GM21515 (cell line): ENCODE measurements around the gene CRADD.
"Not testable (repeated sequence)": the region's sequence is repeated elsewhere in the genome, so short reads cannot be mapped to it uniquely, and the experiment has no call there.

Source experiments
- ATAC-seq: cut with Tn5 transposase; IDR thresholded peaks from one replicate; pipeline ENCODE4 v1.9.1; 2021; ENCODE audit not compliant: unreplicated experiment

Gene CRADD

DNA sequence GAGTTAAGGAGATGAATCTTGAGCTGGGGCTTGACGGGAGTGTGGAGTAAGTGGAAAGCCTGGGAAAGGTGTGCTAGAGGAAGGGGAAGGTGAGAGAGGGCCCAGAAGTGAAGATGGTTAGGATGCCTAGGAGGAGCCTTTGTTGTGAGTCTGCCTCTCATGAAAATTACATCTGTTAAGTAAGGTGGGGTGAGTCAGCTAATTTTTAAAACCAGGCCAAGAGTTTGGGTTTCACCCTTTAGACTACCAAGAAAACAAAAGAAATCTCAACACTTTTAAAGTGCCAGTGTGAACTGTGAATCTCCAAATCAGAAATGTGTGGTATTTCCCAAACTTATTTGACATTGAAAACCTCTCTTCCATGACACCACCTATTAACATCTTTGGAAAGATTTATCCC, 185.2 kb downstream of the CRADD start:
- no peak for ATAC-seq

DNA sequence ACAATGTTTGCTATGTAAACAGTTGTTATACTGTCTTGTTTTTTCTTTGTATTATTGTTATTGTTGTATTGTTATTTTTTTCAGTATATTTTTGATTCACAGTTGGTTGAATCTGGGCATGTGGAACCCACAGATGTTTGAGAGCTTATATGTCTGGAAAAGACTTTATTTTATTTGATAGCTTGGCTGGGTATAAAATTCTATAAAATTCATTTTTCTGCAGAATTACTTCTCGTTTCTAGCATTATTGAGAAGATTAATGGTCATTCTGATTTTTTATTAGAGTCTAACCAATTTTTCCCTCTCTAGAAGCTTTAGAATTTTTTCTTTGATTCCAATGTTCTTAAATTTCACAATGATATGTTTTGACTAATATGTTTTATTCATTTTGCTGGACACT, 188.6 kb downstream of the CRADD start:
- ATAC-seq = no peak

DNA sequence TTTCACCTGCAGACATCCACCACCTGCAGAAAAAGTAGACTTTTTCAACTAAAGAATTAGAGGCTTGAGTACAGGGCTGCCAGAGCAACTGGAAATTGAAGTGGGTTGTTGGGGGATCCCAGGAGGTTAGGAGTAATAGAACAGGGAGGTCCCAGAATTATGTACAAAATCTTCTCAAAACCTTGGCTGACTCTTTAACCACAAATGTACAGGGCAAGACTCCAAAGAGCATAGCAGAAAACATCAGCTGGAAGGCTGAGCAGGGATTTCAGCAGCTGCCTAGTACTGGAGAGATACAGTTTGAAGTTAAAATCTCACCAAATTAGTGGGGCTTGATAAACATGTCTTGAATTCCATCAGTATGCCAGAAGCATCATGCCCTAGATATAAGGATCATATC, 191.6 kb downstream of the CRADD start:
- no peak for ATAC-seq

DNA sequence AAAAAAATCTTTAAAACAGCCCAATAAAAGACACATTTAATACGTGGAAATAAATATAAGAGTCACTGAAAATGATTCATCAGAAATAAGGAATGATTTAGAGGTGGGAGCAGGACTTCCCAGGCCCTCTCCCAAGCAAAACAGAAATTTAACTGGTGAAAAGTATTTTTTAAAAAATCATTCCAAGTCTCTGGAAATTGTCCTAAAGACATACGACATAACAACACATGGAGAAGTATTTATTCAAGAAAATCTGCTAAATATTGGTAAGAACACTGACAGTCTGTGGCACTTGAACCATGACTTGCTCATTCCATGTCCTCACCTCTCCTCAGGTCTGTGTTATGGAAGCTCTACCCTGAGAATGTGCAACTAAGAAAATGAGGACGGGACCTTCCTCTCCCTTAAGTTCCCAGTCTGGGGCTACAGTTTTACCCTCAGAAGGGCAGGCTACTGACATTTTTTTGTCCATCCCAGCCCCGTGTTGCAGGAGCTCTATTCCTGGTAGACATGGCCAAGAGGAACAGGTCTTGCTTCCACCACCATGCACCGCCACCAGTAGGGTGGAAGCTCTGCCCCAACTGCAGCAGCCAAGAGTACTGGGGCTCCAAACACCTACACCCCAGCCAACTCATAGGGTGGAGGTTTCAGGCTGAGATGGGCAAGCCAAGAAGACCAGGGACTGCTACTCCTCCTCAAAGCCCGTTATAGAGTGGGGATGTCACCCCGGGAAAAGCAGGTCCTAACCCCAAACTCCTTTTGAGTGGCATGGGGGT, 193.0 kb downstream of the CRADD start:
- ATAC-seq = no peak

DNA sequence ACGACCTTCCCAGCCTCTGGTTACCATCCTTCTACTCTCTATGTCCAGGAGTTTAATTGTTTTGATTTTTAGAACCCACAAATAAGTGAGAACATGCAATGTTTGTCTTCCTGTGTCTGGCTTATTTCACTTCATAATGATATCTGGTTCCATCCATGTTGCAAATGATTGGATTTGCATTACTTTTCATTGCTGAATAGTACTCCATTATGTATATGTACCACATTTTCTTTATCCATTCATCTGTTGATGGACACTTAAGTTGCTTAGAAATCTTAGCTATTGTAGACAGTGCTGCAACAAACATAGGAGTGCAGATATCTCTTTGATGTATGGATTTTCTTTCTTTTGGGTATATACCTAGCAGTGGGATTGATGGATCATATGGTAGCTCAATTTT, 194.4 kb downstream of the CRADD start:
- ATAC-seq = not testable (repeated sequence)

DNA sequence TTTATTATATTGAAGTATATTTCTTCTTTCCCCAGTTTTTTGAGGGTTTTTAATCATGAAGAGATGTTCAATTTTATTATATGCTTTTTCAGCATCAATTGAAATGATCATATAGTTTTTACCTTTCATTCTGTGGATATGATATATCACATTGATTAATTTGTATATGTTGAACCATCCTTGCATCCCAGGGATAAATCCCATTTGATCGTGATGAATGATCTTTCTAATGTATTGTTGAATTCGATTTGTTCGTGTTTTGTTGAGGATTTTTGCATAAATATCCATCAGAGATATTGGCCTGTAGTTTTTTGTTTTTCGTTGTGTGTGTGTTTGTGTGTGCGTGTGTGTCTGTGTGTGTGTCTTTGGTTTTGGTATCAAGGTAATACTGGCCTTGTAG, 196.4 kb downstream of the CRADD start:
- ATAC-seq = no peak

DNA sequence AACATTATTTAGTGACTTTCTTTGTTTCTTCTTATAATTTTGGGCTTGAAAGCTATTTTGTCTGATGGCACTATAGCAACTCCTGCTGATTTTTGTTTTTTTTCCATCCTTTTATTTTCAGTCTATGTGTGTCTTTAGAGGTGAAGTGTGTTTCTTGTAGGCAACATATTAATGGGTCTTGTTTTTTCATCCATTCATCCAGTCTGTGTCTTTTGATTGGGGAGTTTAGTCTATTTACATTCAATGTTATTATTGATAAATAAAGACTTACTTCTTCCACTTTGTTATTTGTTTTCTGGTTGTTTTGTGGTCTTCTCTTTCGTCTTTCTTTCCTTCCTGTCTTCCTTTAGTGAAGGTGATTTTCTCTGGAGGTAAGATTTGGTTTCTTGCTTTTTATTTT, 198.0 kb downstream of the CRADD start:
- ATAC-seq = no peak

DNA sequence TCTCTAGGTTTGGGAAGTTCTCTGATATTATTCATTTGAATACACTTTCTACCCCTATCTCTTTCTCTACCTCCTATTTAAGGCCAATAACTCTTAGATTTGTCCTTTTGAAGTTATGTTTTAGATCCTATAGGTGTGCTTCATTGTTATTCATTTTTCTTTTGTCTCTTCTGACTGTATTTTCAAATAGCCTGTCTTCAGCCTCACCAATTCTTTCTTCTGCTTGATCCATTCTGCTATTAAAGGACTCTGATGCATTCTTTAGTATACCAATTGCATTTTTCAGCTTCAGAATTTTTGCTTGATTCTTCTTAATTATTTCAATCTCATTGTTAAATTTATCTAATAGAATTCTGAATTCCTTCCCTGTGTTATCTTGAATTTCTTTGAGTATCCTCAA, 199.2 kb downstream of the CRADD start:
- no peak for ATAC-seq

DNA sequence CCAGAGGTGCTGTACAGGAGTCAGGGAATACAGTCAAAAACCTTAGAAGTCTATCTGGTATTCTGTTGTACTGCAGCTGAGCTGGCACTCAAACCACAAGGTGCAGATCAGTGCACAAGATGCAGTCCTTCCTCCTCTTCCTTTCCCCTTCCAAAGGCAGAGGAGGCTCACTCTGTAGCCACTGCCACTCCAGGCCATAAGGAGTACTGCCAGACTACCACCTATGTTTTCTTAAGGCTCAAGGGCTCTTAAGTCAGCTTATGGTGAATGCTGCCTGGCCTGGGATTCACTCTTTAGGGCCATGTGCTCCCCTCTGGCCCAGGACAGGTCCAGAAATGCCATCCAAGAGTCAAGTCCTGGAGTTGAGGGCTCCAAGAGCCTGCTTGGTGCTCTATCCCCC, 200.3 kb downstream of the CRADD start:
- ATAC-seq = no peak

DNA sequence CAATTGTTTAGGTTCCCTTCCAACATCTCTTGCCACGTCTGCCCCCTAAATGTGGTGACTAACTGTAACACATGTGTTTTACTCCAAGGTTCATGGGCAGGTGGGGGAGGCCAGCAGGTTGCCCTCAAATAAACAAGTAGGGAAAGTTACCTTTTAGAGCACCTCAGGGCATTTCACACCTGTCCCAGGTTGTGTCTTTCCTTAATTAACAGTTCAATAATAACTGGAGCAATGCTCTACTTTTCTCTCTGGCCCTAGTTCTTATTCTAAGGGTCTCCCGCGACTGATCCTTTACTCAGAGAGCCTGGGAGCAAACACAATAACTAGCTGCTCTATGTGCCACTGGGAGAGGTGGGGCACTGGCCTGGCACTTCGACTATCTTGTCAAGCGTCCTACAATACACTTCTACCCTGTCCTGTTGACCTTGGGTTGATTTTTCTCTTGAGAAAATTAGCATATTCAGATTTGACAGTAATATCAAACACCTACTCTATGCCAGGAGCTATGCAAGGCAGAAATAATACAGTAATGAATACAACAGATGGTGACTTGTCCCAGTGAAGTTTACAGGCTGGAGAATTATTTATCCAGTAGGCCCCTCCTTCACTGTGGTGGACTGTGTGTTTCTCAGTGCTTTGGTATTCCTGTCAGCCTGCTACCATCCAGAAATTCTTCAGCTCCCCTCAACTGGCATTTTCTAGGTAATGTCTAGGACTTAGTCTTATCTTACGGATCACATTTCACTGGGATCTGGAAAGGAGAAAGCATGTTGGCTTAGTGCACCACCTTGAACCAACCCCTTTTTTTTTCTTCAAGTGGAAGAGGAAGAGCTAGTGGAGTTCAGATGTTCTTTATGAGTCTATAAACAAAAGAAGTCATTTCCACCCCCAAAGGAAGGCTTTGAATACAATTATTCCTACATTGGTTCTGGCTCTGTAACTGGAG, 202.6 kb downstream of the CRADD start:
- ATAC-seq = no peak

DNA sequence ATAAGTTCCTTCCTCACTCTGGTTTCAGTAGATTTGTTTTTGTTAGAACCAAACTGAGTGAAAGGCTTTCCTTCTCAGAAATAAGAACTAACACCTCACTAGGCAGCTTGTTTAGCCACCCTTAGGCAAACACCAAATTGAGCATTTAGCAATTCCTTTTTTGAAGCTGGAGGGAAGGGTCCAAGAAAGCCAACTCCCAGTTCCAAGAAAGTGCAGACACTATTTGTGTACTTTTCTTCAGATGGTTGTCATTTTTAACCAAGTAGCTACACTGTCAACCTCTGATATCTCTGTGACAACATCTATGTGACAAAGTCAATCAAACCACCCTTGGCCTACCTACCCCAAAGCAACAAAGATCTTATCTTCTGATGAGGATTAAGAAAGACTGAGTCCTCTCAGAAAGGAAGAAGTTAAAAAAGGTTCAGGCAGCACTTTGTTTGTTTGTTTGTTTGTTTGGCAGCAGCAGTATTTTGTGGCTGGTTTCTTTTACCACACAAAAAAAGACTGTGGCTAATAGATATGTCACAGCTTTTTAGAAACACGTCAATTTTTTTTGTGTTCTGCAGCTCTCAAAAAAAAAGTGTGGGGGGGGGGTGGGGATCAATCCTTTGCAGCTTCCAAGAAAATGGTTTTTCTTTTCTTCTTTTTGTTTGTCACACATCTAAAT, 203.8 kb downstream of the CRADD start:
- no peak for ATAC-seq

DNA sequence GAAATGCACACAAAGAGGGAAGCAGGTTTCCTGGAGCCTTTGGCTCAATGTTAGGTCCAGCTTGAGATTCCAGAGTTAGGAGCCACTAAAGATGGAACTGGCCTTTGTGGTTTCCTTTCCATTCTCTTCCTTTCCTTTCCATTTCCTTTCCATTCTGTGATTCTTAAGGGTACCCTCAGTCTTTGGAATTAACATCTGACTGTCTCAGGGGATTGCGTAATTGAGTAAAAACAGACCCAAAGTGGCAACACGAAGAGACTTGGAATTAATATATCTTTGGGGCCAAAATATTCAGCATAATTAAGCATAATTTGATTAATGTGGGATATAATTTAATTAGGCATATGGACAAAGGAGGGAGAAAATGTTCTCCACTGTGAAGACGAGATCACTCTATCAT, 205.6 kb downstream of the CRADD start:
- no peak for ATAC-seq

DNA sequence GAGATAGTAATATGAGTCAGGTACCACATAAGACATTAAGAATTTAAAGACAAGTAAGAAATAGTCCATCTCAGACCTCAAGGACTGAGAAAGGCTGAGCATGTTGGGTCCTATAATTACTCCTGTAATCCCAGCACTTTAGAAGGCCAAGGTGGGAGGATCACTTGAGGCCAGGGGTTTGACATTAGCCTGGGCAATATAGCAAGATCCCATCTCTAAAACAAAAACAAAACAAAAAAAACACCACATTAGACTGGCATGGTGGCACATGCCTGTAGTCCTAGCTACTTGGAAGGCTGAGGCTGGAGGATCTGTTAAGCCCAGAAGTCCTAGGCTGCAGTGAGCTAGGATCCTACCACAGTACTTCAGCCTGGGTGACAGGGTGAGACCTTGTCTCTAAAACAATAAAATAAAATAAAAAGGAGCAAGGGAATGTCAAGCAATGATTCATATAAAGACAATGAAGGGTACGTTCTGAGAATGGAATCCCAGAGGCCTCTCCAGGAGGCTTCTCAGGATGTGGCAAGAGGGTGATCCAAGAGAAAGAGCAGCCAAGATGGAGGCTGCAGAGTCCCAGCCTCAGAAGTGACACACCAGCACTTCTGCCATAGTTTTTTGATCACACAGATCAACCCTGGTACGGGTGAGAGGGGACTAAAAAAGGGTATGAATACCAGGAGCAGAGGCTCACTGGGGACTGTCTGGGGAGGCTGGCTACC, 206.4 kb downstream of the CRADD start:
- no peak for ATAC-seq

DNA sequence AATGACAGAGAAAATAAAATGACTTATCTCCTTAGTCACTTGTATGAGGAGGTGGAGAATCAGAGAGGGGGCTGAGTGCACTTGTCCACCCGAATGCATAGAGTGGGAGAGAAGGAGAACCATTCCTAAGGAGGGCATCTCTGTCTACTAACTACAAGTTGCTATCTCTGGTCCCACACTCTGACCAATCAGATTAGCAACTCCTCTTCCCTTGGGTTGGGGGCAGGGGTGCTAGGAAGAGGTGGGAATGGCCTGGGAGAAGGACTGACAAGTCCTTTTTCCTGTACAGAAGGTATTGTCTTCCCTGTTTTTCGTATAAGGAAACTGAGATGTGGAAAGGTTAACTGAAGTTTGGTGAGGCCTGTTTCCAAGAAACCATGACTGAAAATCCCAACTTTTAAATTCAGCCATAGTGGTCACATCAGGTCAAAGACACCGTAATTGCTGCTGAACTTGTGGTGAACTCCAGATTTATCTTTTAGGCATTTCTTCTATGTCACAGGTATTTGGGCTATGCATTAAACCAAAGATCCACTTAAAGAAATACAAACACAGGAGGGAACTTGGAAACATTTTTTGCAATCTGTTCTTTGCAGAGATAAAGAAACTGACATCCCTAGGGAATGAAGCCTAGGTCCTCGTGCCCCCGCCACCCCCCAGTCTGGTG, 207.8 kb downstream of the CRADD start:
- no peak for ATAC-seq

DNA sequence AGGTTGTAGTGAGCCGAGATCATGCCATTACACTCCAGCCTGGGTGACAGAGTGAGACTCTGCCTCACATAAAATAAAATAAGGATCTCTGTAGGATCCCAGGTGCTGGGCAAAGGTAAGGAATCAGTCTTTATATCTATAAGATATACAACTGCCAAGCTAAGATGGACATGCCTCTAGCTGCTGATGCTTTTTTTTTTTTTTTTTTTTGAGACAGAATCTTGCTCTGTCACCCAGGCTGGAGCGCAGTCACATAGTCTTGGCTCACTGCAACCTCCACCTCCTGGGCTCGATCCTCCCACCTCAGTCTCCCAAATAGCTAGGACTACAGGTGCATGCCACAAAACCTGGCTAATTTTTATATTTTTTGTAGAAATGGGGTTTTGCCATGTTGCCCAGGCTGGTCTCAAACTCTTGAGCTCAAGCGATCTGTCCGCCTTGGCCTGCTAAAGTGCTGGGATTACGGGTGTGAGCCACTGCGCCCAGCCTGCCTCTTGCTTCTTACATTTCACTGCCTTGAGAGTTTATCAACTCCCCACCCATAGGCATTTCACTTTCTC, 208.9 kb downstream of the CRADD start:
- ATAC-seq = not testable (repeated sequence)

DNA sequence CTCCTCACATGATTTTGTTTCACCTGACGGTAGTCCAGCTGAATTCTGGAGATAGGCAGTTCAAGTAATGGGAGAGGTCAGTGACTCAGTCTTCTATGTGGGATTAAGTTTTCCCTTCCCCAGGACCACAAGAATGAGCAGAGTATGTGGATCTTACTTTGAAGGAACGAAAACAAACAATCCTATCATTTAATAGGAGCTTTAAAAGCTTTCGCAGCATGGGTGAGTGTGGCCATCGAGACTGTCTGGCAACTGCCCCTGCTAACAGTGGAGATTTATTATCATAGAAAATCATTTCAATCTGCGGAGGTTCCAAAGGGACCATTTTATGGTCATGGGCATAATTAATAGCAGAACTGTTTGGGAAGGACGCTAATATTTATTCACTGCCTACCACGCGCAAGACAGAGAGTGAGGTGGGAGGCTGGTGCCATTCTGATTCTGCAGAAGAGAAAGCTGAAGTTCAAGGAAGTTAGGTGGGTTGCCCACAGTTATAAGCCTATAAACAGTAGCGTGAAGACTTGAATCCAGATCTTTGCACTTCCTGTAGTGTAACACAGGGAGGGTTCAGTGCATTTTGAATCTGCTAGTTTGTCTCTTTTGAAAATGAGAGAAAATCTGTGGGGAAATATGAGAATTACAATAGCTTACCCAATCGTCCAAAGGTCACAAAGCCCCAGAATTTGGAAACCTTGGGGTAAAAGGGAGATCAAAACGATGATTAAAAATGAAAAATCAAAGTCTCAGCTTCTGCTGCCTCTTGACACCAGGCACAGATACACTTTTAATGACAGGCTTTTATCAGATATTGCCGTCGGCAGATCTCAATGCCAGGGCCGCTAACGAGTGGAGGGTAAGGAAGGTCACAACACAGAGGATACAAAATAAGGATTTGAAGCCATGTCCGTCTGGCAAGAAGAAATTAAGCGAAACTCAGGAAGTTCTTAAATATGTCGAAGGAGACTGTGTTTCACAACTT, 209.6 kb downstream of the CRADD start:
- ATAC-seq = no peak

DNA sequence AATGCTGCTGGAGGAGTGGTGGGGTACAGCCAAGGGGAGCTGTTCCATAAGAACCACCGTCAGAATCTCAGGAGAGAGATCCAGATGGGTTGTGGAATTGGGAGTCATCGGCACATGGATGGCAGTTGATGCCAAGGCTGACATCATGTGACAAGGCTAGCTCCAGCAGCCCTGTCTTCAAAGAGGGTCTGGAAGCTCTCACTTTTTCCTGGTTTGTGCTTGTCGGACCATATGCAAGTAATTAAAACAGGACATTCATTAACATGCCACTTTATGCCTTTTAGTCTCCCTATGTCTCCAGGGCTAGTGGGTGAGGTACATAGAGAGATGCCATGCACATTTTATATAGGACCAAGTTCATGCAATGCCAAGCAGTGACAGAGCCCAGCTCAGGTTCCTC, 211.8 kb downstream of the CRADD start:
- no peak for ATAC-seq

DNA sequence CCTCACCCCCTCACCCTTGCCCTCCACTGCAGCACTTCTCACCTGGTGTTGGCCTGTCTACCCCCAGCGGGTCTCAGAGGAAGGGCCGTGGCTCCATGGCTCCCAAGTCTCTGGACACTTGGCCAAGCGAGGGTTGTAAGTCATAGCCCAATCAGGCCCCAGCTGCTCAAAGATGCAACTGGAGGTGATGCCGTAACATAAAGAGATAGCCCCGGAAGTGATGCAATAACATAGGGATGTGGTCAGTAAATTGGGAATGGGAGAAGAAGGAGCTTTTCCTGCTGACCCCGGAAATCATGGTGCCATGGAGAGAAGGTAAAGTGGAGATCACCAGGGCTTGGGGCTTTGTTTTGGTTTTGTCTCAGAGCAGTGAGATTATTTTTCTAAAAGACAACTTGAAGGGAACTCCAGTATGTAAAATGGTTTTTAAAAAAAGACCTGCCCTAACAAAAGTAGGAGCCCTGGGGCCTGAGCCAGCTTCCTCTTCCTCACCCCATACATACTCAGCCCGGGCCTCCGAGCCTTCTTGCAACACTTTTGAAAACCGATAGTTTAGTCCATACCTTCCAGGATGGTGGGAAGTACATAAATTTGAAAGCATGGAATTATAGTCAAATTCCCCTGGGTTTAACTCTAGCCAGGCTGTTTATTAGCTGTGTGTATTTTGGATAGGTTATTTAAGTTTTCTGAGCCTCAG, 212.5 kb downstream of the CRADD start:
- no peak for ATAC-seq
